Measurements from ENCODE around the gene ERI2.
A peak's percentile ranks its signal among the peaks of the same experiment; 100 is the strongest.

Gene ERI2

DNA sequence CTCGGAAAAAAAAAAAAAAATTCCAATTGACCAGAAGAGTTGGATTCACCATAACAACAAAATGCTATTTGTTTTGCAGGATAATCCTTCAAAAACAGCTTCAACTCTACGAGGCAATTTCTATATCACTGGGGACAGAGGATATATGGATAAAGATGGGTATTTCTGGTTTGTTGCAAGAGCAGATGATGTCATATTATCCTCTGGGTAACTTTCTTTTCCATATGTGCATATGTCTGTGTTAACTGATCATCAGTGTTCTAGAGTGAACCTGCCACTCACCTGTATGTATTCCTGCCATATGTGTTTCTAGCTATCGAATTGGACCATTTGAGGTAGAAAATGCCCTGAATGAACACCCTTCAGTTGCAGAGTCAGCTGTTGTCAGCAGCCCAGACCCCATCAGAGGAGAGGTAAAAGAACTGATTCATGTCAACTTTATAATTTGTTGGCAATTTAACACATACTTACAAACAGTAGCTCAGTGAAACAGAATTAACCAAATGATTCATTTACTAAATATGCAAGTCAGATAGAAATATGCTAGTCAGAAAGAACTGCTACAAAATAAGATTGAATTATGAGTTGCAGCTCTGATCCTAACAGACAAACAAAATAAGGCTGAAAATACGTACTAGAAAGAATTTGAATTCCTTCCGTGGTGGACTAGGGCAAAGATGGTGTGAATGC, 14.2 kb downstream of the ERI2 start:
- no peak overlapping the region for H3K27ac ChIP-seq
- TF ChIP-seq CTCF (conservative IDR thresholded peaks at IDR 0.05; ENCODE audit: low read depth) = no peak
- CTCF ChIA-PET = interaction anchor here (0.6 kb wide), 2 partner anchors 20 to 24 kb away, joined by 4 read pairs; no protein-coding TSS in a partner anchor
- no peak for DNase-seq (ENCODE audit: low spot score)
- POLR2A ChIA-PET (ENCODE audit: low non-redundant PET) = no interaction called here

DNA sequence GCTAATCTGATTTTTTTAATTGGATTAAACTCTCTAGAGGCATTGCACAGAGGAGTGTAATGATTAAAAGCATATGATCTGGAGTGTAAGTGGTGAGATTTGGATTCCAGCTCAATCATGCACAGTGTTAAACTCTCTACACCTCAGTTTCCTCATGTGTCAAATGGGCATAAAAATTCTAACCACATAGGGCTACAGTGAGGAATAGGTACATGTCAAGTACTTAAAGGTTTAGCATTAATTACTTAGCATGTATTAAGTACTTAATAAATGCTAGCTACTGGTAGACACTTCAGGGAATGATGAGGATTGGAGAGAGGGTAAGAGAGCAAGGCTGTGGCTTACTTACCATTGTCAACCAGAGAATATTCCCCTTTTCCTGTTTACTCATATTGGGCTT, 17.1 kb downstream of the ERI2 start:
- ChIA-PET CTCF (no interaction called here), POLR2A (ENCODE audit: low non-redundant PET) (no interaction called here)
- no peak overlapping the region for H3K27ac ChIP-seq
- DNase-seq (ENCODE audit: low spot score) = no peak
- TF ChIP-seq CTCF (conservative IDR thresholded peaks at IDR 0.05; ENCODE audit: low read depth) = no peak

DNA sequence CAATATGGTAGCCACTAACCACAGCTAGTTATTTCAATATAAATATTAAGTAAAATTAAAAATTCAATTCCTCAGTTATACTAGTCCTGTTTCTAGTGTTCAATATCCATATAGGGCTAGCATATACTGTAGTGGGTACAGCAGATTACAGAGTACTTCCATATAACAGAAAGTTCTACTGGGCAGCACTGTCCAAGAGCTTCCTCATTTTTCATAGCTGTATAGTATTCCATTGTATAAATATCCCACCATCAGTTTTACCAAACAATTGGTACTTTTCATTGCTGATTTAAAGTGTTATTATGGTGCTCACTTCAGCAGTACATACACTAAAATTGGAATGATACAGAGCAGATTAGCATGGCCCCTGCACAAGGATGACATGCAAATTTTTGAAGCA, 22.1 kb downstream of the ERI2 start:
- no peak for TF ChIP-seq CTCF (conservative IDR thresholded peaks at IDR 0.05; ENCODE audit: low read depth)
- ChIA-PET POLR2A (ENCODE audit: low non-redundant PET) (no interaction called here), CTCF (no interaction called here)

DNA sequence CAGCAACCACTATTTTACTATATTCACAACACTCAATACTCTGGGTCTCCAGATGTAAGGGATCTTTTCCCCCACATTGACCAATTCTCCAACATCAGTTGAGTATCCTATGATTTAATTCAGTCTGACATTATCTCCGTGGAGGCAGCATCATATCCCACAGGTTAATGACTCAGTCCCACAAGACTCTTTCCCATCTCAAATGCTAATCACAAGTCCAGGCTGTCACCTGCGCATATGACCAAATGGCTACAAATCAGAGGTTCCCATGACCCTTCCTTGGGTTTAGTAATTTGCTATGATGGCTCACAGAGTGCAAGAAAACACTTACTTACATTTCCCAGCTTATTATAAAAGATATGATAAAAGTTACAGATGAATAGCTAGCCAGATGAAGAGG, 23.8 kb downstream of the ERI2 start:
- POLR2A ChIA-PET (ENCODE audit: low non-redundant PET) = no interaction called here
- no peak for TF ChIP-seq CTCF (conservative IDR thresholded peaks at IDR 0.05; ENCODE audit: low read depth)
- no peak for DNase-seq (ENCODE audit: low spot score)
- H3K27ac ChIP-seq = no peak overlapping the region
- CTCF ChIA-PET = no interaction called here

More for the DNA sequence above, 22.1 kb downstream of the ERI2 start:
- no peak overlapping the region for H3K27ac ChIP-seq
- DNase-seq (ENCODE audit: low spot score) = no peak

DNA sequence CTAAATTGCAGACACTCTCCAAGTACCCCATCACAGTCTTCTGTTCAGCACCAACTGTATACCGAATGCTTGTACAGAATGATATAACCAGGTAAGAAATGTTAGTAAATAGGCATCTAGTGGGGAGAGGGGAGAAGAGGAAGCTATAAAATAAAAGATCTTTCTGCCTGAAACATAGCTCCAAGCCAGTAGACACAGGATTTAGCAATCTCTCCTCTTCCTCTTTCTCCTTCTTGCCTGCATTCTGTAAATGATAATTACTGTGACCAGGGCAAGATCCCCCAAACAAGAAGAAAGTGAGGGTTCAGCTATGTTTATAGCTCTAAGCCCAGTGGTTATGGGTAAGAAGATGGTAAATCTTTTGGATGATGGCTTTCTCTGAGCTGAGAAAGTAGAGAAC, 24.6 kb downstream of the ERI2 start:
- CTCF ChIA-PET = no interaction called here
- DNase-seq (ENCODE audit: low spot score) = no peak
- no peak for TF ChIP-seq CTCF (conservative IDR thresholded peaks at IDR 0.05; ENCODE audit: low read depth)
- H3K27ac ChIP-seq = no peak overlapping the region
- POLR2A ChIA-PET (ENCODE audit: low non-redundant PET) = no interaction called here

- CTCF ChIA-PET = interaction anchor here (0.6 to 0.9 kb wide), 5 partner anchors 12 to 1601 kb away, joined by 3 to 8 read pairs (median 3); no protein-coding TSS in a partner anchor
- DNase-seq (ENCODE audit: low spot score) = peak; percentile 57
- TF ChIP-seq CTCF (conservative IDR thresholded peaks at IDR 0.05; ENCODE audit: low read depth) = peak; percentile 51
- H3K27ac ChIP-seq = no peak overlapping the region
- POLR2A ChIA-PET (ENCODE audit: low non-redundant PET) = no interaction called here
Observed at GRCh38 chr16:20774703-20775362, 31.4 kb downstream of the ERI2 start.
